Bronchial epithelial cell (primary cell): Measurements from ENCODE around the gene CD248. TPM values are rescaled to one million over a fixed set of nuclear protein-coding genes. Genes with fewer than 3 reads are reported as not detected.

ENCODE experiments used
- DNase-seq: peaks from one replicate; pipeline ENCODE4 v3.0.0-alpha.2; 2010; ENCODE audit warnings: low read depth
- FAIRE-seq: peaks from 2 replicates; lab custom pipeline; 2011; peaks lifted over from hg19 to GRCh38; lab: Jason Lieb, UNC
- H3K27me3 ChIP-seq: 2 replicates; pipeline ENCODE4 v1.5.1; 2011; ENCODE audit warnings: low read length; ENCODE audit not compliant: control insufficient read depth, insufficient read depth
- H3K36me3 ChIP-seq: 2 replicates; pipeline ENCODE4 v1.5.1; 2011; ENCODE audit warnings: low read length; ENCODE audit not compliant: control insufficient read depth, insufficient read depth
- H3K4me3 ChIP-seq: 2 replicates; pipeline ENCODE4 v1.5.1; 2011; ENCODE audit warnings: mild to moderate bottlenecking, low read depth, low read length, control low read depth
- CTCF ChIP-seq: IDR thresholded peaks from 2 replicates; pipeline ENCODE4 v1.5.1; 2011; ENCODE audit warnings: mild to moderate bottlenecking, moderate library complexity, low read length, control low read depth, inconsistent platforms; ENCODE audit not compliant: insufficient read depth, severe bottlenecking
- total RNA-seq: library from RNA; depleted of rRNA; stranded (reverse); fragments of >200 nt; gene quantifications from 2 replicates; pipeline ENCODE4 v1.2.1, GENCODE V29; 2014

Gene CD248
- total RNA-seq, 1 donor from 2014 or later = under 0.01 TPM

- Histone ChIP-seq H3K4me3 (no peak overlapping the region), H3K36me3 (peaks cover 51% of the 10 kb centered on the region), H3K27me3 (no peaks in the 10 kb centered on the region)
- no peak for TF ChIP-seq CTCF
- DNase-seq (no peak), FAIRE-seq (no peak)
Observed at GRCh38 chr11:66337103-66337899, 20.5 kb upstream of the CD248 start.

DNA sequence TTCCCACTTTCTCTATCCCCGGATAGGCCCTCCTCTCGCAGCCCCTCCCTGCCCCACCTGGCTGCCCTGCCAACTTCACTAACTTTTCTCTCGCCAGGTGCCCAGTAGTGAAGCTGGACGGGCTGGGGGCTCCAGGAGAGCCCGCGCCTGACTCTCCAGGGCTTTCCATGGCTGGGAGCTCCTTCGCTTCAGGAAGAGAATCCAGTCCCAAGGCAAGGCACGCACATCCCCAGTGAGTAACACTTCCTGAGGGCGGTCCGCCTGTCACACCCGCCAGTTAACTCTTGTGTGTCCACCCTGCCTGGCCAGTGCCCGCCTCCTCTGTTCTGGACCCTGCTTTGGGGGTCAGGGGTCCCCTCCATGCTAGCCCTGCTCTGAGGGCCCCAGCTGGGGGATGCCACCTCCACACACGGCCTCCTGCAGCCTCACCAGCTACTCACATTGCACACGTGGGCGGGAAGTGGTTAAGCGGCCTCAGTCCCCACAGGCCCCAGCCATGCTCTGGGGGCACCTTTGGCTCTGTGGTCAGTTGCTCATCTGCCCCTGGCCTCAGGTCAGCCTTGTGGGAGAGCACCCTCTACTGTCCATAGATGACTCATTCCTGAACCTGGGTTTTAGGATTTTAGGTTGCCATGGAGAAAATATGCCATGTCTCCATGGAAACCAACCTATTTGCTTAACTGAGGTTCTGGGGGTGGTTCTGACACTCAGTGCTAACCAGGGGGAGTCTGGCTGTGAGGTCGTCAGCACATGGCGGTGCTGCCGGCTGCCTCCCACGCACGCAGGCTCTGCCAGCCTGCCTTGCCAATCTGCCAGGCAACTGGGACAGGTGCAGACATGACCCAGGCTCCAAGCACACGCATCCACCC lies 19.6 kb upstream of the CD248 start, which contains the start of gene RIN1:
RIN1 (minus strand) TSS at position 201 of the 869 bp plus-strand sequence; CDS start at position 169, 32 bp downstream.
- Histone ChIP-seq H3K36me3 (peaks cover 55% of the 10 kb centered on the region), H3K27me3 (no peaks in the 10 kb centered on the region), H3K4me3 (peak within 1 kb of the TSS; percentile 97)
- DNase-seq (peak; percentile 95), FAIRE-seq (peak; percentile 76)
- TF ChIP-seq CTCF = no peak

GRCh38 chr11:66335531-66336233 lies 18.8 kb upstream of the CD248 start:
- Histone ChIP-seq H3K4me3 (peak overlapping the region; percentile 97), H3K27me3 (no peaks in the 10 kb centered on the region), H3K36me3 (peaks cover 48% of the 10 kb centered on the region)
- peak; percentile 11 for DNase-seq
- no peak for TF ChIP-seq CTCF
- no peak for FAIRE-seq

DNA sequence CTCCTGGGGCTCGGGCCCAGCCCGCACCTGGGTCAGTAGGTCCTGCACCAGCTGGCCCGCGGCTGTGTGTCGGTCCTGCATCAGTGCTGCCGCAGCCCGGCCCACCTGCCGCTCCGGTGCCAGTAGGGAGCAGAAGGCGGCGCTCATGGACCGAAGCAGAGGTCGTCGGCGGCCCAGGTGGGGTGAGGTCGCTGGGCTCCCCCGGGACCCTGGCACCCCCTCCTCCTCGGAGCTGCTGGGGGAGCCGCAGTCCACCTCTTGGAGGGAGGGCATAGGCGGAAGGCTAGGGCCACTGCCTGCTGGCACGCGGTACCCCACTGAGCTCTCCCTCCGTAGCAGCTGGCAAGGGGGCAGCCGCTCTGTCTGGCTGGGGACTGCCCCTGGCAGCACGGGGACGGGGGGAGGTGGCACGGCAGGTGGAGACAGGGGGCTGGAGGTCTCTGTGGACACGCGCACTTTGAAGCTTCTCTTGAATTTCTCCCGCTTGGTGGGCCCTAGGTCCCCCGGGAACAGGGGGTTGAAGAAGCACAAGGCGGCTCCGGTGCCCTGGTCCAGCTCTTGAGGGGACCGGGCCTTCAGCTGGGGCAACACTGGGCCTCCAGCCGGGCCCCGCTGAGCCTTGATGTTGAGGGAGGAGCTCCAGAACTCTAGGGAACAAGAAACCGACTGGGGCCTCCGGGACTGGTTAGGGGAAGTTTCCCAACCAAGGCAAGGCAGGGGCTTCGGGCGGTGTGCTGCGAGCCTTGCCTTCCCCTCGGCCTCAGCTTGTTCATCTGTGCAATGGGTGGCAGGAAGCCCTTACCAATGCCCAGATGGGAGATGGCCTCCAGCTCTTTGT lies 18.0 kb upstream of the CD248 start:
- H3K36me3 ChIP-seq = peaks cover 43% of the 10 kb centered on the region
- H3K4me3 ChIP-seq = peak overlapping the region; percentile 97
- no peaks in the 10 kb centered on the region for H3K27me3 ChIP-seq
- DNase-seq (no peak), FAIRE-seq (no peak)
- TF ChIP-seq CTCF = no peak

DNA sequence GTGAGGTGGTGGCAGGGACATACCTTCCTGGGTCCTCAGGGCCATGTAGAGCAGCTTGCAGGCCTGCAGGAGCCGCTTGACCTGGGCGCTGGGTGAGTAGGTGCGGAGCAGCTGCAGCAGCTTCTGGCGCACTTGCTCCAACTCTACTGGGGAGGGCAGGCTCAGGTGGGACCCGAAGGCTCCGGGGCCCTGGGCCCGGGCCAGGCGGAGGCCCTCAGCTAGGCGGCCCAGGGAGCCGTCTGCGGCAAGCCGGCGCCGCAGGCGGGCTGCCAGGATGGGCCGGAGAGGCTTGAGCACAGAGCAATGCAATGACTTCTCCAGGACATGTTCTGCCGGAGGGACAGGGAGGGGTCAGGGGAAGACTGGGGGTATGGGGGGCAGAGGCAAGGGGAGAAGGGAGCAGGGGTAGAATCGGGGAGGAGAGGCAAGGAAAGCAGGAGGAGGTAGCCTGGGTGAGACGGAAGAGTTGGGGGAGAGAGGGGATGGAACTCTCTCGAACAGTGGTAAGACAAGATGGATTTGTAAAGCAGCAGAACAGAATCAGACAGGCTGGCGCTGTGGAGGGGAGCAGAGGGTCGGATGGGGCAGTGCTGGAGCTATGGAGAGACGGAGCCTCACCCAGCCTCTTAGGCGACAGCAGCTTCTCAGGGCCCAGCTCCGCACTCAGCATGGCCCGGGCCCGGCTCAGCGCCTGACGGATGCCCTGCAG lies 17.2 kb upstream of the CD248 start:
- no peaks in the 10 kb centered on the region for H3K27me3 ChIP-seq
- FAIRE-seq (no peak), DNase-seq (no peak)
- H3K36me3 ChIP-seq = peaks cover 43% of the 10 kb centered on the region
- TF ChIP-seq CTCF = no peak
- H3K4me3 ChIP-seq = no peak overlapping the region
